Measurements from ENCODE around the gene OR6Y1. TPM values are rescaled to one million over a fixed set of nuclear protein-coding genes. Genes with fewer than 3 reads are reported as not detected.

OR6Y1 gene
- total RNA-seq, 1 experiment from 2014 or later = not detected

DNA sequence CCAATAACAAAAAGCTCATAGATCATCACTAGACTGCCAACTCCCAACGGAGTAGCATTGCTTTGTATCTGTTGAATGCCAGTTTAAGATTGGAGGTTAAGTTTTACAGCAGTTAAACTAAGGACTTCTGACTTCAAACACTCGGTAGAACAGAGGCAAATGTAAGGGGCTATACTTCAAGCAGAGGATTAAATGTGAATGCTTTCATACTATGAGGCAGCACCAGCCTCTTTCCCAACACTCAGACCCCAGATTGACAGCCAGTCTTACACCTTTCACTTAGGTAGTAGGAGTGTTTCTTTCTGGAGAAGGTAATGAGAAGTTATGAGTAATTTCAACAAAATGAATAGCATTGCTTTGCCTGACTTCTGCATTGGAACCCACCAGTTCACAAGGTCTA lies 59.4 kb downstream of the OR6Y1 start:
- no peak for DNase-seq (ENCODE audit: unreplicated experiment)
- no TSS peak for BruUV-seq (replicated peaks)
- Mint-ChIP-seq H3K27me3 (ENCODE audit: insufficient read depth, unreplicated experiment) (peaks cover 70% of the 10 kb centered on the region), H3K27ac (ENCODE audit: low read depth, unreplicated experiment) (no peak overlapping the region), H3K9me3 (ENCODE audit: unreplicated experiment) (no peaks in the 10 kb centered on the region), H3K4me3 (ENCODE audit: unreplicated experiment) (no peak overlapping the region), H3K36me3 (ENCODE audit: insufficient read depth, unreplicated experiment) (no peaks in the 10 kb centered on the region), H3K4me1 (ENCODE audit: insufficient read depth, unreplicated experiment) (no peaks in the 10 kb centered on the region)
- ChIA-PET CTCF (interaction anchor here (0.7 kb wide), 1 partner anchor 189 kb away, joined by 3 read pairs; no protein-coding TSS in a partner anchor), POLR2A (no interaction called here)
- intact Hi-C loops (cut with micrococcal nuclease) = loop anchor here (5.0 kb wide), 1 partner anchor 292 kb away; no protein-coding TSS in a partner anchor
- TF ChIP-seq, protein P1, sequence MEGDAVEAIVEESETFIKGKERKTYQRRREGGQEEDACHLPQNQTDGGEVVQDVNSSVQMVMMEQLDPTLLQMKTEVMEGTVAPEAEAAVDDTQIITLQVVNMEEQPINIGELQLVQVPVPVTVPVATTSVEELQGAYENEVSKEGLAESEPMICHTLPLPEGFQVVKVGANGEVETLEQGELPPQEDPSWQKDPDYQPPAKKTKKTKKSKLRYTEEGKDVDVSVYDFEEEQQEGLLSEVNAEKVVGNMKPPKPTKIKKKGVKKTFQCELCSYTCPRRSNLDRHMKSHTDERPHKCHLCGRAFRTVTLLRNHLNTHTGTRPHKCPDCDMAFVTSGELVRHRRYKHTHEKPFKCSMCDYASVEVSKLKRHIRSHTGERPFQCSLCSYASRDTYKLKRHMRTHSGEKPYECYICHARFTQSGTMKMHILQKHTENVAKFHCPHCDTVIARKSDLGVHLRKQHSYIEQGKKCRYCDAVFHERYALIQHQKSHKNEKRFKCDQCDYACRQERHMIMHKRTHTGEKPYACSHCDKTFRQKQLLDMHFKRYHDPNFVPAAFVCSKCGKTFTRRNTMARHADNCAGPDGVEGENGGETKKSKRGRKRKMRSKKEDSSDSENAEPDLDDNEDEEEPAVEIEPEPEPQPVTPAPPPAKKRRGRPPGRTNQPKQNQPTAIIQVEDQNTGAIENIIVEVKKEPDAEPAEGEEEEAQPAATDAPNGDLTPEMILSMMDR (IDR thresholded peaks at IDR 0.05; ENCODE audit: unreplicated experiment) = no peak

Other genes starting within 250 kb of the OR6Y1 start
- gene CD1B, start 222.9 kb downstream of the OR6Y1 start, total RNA-seq (2022) = not detected in 2 replicates
- not detected in 2 replicates for gene CD1E, start 200.5 kb downstream of the OR6Y1 start, total RNA-seq (2022)
- not detected in 2 replicates for gene OR10T2, start 154.9 kb downstream of the OR6Y1 start, total RNA-seq (2022)
- not detected in 2 replicates for gene OR10K2, start 128.2 kb downstream of the OR6Y1 start, total RNA-seq (2022)
- gene OR10K1, start 92.6 kb downstream of the OR6Y1 start, total RNA-seq (2022) = not detected in 2 replicates
- gene OR10R2, start 82.2 kb downstream of the OR6Y1 start, total RNA-seq (2022) = not detected in 2 replicates
- not detected in 2 replicates for gene OR6P1, start 16.2 kb upstream of the OR6Y1 start, total RNA-seq (2022)
- gene OR10X1, start 25.5 kb upstream of the OR6Y1 start, total RNA-seq (2022) = not detected in 2 replicates
- gene OR10Z1, start 50.9 kb upstream of the OR6Y1 start, total RNA-seq (2022) = not detected in 2 replicates
- not detected in 2 replicates for gene SPTA1, start 132.3 kb upstream of the OR6Y1 start, total RNA-seq (2022)
- gene OR6K2, start 146.2 kb upstream of the OR6Y1 start, total RNA-seq (2022) = not detected in 2 replicates
- not detected in 2 replicates for gene OR6K3, start 166.3 kb upstream of the OR6Y1 start, total RNA-seq (2022)
- gene OR6K6, start 200.3 kb upstream of the OR6Y1 start, total RNA-seq (2022) = not detected in 2 replicates
- gene OR6N1, start 217.8 kb upstream of the OR6Y1 start, total RNA-seq (2022) = not detected in 2 replicates
- not detected in 2 replicates for gene OR6N2, start 226.8 kb upstream of the OR6Y1 start, total RNA-seq (2022)